Left ventricle myocardium inferior (tissue), 1 donor: ENCODE results near the gene CCL4. TPM values are rescaled to one million over a fixed set of nuclear protein-coding genes. Genes with fewer than 3 reads are reported as not detected.

Experiments
- DNase-seq: peaks from one replicate; pipeline ENCODE4 v3.0.0-alpha.2; 2020
- H3K27ac ChIP-seq: fragments of 200-600 bp; replicated peaks from 2 replicates; pipeline ENCODE4 v1.8.0; 2021
- H3K27me3 ChIP-seq: fragments of 200-600 bp; 2 replicates; pipeline ENCODE4 v1.8.0; 2021; ENCODE audit warnings: low read depth
- H3K36me3 ChIP-seq: fragments of 200-600 bp; 2 replicates; pipeline ENCODE4 v1.8.0; 2021
- H3K4me1 ChIP-seq: fragments of 200-600 bp; 2 replicates; pipeline ENCODE4 v1.8.0; 2021
- H3K4me3 ChIP-seq: fragments of 200-600 bp; 2 replicates; pipeline ENCODE4 v1.8.0; 2021; ENCODE audit warnings: mild to moderate bottlenecking, moderate library complexity
- H3K9me3 ChIP-seq: fragments of 200-600 bp; replicated peaks from 2 replicates; pipeline ENCODE4 v1.8.0; 2021
- intact Hi-C: fragments of 100-400 bp; cut with micrococcal nuclease; formaldehyde crosslinking; loops from one replicate; pipeline ENCODE4 v1.11.0; 2022
- total RNA-seq: library from RNA; stranded (reverse); fragmentation: NEBNext Ultra II Directional; extraction: Animal tissue kit (Norgen Biotek cat#: 25700); gene quantifications from one replicate; pipeline ENCODE4 v1.2.1, GENCODE V29; 2021
- TF ChIP-seq, protein P1 (sequence below): fragments of 200-600 bp; IDR thresholded peaks from 2 replicates; pipeline ENCODE4 v1.8.0; 2021; ENCODE audit warnings: antibody characterized with exemption, mild to moderate bottlenecking, borderline replicate concordance
- donor health status: DM: no; HTN: yes; CAD: no; lungs with severe emphysema.

Gene CCL4
- total RNA-seq, 1 donor from 2014 or later = 0.91 TPM

DNA sequence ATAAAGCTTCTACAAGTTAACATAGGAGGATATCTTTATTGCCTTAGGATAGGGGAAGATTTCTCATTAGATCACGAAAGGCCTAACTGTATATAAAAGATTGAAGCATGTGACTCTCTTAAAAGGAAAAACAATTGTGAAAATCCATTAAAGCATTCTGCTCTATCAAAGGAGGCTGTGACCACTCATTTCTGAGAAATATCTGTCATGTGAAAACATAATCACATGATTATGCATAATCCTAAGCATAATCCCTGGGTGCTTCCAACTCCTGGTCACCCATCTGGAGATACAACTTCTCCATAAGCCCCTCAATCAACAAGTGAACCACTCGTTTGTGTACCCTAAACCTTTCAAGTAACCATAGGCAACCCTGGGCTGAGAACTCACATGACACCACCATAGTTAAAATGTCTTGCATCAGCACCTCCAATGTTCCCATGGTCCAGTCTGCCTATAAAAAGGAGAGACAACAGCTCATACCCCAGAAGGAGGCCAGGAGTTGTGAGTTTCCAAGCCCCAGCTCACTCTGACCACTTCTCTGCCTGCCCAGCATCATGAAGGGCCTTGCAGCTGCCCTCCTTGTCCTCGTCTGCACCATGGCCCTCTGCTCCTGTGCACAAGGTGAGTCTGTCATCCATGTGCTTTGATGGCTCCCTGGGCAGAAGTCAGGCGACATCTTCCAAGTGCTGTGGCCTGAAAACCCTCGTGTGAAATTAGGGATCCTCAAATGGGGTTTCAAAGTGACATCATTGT, 39.7 kb upstream of the CCL4 start, which contains the start of gene CCL18:
CCL18 (plus strand) TSS at position 487 of the 756 bp plus-strand sequence; CDS start at position 558, 71 bp downstream.
- DNase-seq = no peak
- Histone ChIP-seq H3K4me1 (no peaks in the 10 kb centered on the region), H3K36me3 (no peaks in the 10 kb centered on the region), H3K27me3 (peaks cover 21% of the 10 kb centered on the region), H3K27ac (no peak within 1 kb of the TSS), H3K9me3 (no peaks in the 10 kb centered on the region), H3K4me3 (no peak within 1 kb of the TSS)
- intact Hi-C loops = no loop called here
- TF ChIP-seq, protein P1, sequence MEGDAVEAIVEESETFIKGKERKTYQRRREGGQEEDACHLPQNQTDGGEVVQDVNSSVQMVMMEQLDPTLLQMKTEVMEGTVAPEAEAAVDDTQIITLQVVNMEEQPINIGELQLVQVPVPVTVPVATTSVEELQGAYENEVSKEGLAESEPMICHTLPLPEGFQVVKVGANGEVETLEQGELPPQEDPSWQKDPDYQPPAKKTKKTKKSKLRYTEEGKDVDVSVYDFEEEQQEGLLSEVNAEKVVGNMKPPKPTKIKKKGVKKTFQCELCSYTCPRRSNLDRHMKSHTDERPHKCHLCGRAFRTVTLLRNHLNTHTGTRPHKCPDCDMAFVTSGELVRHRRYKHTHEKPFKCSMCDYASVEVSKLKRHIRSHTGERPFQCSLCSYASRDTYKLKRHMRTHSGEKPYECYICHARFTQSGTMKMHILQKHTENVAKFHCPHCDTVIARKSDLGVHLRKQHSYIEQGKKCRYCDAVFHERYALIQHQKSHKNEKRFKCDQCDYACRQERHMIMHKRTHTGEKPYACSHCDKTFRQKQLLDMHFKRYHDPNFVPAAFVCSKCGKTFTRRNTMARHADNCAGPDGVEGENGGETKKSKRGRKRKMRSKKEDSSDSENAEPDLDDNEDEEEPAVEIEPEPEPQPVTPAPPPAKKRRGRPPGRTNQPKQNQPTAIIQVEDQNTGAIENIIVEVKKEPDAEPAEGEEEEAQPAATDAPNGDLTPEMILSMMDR = no peak

DNA sequence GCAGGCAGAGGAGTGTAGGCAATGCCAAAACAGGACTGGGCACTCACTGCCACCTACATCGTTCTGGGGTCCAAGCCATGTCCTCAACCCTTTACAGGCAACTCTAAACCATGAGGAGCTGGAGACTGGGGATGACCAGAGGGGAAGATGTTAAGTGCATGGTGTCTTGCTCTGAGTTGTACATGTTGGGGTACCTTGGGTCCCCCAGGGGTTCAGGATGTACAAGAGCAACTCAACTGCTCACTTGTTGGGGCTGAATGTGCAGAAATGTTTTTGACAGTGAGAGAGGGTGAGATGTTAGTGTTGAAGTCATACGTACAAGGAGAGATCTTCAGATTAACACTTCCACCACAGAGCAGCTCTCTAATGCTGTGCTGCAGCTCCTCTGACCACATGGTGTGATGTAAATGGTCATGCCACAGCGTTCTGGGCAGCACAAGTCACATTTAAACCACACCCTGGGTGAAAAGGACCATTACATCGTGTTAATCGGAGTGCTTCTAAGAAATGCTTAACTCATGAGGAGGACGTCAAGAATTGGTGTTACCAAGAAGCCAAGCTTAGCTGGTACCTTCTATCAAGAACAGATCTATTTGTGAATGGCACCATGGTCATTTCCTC, 37.2 kb upstream of the CCL4 start:
- TF ChIP-seq, protein P1 = no peak
- Histone ChIP-seq H3K4me3 (no peak overlapping the region), H3K27me3 (peaks cover 31% of the 10 kb centered on the region), H3K9me3 (no peaks in the 10 kb centered on the region), H3K36me3 (no peaks in the 10 kb centered on the region), H3K4me1 (no peaks in the 10 kb centered on the region), H3K27ac (no peak overlapping the region)
- intact Hi-C loops = no loop called here
- no peak for DNase-seq

DNA sequence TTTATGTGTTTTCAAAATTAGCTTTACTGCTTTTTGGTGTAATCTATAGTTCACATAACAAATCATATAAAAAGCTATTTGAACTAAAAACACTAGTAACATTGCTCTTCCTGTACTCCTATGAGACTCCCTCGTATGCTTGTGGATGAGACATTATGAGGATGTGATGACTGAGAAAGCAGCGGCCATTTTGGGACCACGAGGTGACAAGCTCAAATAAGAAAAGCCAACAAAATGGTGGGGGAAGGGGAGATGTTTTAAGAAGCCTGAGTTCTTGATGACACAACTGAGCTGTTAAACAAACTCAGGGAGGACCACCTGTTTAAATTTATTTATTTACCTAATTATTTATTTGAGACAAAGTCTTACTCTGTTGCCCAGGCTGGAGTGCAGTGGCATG, 35.1 kb upstream of the CCL4 start:
- intact Hi-C loops = no loop called here
- Histone ChIP-seq H3K27me3 (peaks cover 31% of the 10 kb centered on the region), H3K9me3 (no peaks in the 10 kb centered on the region), H3K27ac (no peak overlapping the region), H3K4me3 (no peak overlapping the region), H3K4me1 (no peaks in the 10 kb centered on the region), H3K36me3 (no peaks in the 10 kb centered on the region)
- no peak for DNase-seq
- TF ChIP-seq, protein P1 = no peak

DNA sequence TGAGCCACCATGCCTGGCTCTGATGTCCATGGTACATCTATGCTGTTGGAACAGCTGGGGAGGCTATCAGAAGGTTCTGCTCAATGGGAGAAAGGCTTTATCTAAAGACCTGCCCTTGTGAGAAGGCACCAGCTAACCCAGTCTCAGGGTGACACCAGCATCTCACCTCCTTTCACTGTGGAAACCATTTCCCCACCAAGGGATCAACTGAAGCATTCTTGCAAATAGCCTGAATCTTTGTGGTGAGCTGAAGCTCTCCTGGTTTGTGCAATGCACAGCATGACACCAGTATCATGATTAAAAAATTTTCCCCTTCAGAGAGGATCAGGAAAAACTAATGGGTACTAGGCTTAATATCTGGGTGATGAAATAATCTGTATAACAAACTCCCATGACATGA, 34.5 kb upstream of the CCL4 start:
- Histone ChIP-seq H3K36me3 (no peaks in the 10 kb centered on the region), H3K4me3 (no peak overlapping the region), H3K27ac (no peak overlapping the region), H3K4me1 (no peaks in the 10 kb centered on the region), H3K27me3 (peaks cover 31% of the 10 kb centered on the region), H3K9me3 (no peaks in the 10 kb centered on the region)
- intact Hi-C loops = no loop called here
- no peak for DNase-seq
- TF ChIP-seq, protein P1 = no peak

DNA sequence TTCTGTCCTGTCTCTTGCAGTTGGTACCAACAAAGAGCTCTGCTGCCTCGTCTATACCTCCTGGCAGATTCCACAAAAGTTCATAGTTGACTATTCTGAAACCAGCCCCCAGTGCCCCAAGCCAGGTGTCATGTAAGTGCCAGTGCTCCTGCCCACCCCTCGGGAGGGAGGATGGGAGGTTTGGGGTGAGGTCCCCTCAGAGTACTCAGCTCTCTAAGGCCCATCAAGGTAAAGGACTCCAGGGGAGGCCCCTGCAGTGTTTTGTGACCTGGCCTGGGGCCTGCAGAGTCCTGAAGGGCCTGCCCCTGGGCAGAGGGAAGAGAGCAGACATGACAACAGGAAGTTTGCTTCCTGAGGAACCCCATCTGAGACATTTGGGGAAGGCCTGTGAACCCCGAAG, 33.2 kb upstream of the CCL4 start:
- Histone ChIP-seq H3K36me3 (no peaks in the 10 kb centered on the region), H3K4me1 (no peaks in the 10 kb centered on the region), H3K27ac (no peak overlapping the region), H3K27me3 (peaks cover 31% of the 10 kb centered on the region), H3K4me3 (no peak overlapping the region), H3K9me3 (no peaks in the 10 kb centered on the region)
- TF ChIP-seq, protein P1 = no peak
- DNase-seq = no peak
- intact Hi-C loops = no loop called here
